VCaP (cell line): ENCODE measurements around the gene TRAPPC2.

Experiments
- H3K27ac ChIP-seq: fragments of 450-650 bp; 2 replicates; pipeline ENCODE4 v1.5.1; 2017
- TF ChIP-seq, protein P1 (sequence below): fragments of 450-650 bp; conservative IDR thresholded peaks from 2 replicates; pipeline ENCODE4 v1.5.1; 2017; ENCODE audit warnings: mild to moderate bottlenecking, moderate library complexity

TRAPPC2 gene

DNA sequence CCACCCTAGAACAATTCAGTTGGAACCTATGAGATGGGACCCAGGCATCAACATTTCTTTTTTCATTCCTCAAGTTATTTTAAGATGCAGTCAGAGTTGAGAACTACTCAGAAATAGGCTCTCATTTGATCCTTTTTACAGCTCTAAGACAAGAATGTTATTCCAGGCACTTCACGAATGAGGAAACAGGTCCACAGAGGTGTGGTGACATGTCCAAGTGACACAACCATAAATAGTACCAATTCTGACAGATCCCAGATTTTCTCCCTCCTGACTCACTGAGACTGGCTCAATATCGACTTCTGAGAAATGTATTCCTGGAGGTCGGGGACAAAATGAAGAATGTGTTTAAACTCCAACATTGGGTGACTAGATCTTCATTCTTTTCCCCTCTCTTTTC lies 70.4 kb downstream of the TRAPPC2 start:
- no peak overlapping the region for H3K27ac ChIP-seq
- TF ChIP-seq, protein P1, sequence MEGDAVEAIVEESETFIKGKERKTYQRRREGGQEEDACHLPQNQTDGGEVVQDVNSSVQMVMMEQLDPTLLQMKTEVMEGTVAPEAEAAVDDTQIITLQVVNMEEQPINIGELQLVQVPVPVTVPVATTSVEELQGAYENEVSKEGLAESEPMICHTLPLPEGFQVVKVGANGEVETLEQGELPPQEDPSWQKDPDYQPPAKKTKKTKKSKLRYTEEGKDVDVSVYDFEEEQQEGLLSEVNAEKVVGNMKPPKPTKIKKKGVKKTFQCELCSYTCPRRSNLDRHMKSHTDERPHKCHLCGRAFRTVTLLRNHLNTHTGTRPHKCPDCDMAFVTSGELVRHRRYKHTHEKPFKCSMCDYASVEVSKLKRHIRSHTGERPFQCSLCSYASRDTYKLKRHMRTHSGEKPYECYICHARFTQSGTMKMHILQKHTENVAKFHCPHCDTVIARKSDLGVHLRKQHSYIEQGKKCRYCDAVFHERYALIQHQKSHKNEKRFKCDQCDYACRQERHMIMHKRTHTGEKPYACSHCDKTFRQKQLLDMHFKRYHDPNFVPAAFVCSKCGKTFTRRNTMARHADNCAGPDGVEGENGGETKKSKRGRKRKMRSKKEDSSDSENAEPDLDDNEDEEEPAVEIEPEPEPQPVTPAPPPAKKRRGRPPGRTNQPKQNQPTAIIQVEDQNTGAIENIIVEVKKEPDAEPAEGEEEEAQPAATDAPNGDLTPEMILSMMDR: no peak

DNA sequence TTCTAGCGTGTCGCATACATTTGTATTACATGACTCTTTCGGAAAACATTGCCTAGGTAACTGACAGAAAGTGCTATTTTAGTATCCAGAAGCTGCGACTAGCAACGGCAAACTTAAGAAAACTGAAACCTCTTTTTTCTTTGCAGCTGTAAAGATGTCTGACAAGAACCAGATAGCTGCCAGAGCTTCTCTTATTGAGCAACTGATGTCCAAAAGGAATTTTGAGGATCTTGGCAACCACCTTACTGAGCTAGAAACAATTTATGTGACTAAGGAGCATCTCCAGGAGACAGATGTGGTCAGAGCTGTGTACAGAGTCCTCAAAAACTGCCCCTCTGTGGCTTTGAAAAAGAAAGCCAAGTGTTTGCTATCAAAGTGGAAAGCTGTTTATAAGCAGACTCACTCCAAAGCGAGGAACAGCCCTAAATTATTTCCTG lies 72.0 kb downstream of the TRAPPC2 start:
- no peak overlapping the region for H3K27ac ChIP-seq
- TF ChIP-seq, protein P1: no peak
